ENCODE data around the gene PPIA.

The PPIA gene

DNA sequence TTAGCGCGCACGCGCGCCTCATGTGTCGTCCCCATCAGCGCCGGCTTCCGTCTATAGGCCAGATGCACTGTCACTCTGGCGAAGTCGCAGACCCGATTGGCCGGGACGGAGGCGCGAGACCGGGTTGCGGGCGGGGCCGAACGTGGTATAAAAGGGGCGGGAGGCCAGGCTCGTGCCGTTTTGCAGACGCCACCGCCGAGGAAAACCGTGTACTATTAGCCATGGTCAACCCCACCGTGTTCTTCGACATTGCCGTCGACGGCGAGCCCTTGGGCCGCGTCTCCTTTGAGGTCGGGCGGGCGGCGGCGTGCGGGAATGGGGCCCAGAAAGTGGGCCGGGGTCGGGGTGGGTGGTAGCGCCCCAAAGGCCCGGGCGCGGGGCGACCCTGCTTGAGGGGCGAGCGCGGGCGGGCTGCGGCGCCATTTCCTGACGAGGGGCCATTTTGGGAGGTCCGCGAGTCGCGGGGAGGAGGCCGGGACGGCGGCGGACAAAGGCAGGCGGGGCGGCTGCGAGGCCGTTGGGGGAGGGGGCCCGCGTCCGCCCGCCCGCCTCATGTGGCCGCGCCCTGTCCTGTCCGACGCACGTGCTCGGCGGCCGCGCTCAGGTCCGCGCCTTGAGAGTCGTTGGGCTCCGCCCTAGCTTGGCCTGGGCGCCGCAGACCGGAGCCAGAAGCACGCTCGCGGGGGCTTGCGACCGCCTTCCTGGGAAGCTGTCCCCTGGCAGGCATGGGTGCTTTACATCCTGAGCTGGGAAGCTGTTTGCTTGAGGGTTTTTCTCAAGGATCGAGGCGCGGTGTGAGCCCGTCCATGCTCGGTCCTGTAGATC lies at the start of gene PPIA:
Gene PPIA (plus strand): TSS at position 178 of the 825 bp plus-strand sequence. CDS start 44 bp downstream, at position 222.
- peak; percentile 77 for FAIRE-seq
- peak; percentile 100 for DNase-seq (ENCODE audit: low spot score)

DNA sequence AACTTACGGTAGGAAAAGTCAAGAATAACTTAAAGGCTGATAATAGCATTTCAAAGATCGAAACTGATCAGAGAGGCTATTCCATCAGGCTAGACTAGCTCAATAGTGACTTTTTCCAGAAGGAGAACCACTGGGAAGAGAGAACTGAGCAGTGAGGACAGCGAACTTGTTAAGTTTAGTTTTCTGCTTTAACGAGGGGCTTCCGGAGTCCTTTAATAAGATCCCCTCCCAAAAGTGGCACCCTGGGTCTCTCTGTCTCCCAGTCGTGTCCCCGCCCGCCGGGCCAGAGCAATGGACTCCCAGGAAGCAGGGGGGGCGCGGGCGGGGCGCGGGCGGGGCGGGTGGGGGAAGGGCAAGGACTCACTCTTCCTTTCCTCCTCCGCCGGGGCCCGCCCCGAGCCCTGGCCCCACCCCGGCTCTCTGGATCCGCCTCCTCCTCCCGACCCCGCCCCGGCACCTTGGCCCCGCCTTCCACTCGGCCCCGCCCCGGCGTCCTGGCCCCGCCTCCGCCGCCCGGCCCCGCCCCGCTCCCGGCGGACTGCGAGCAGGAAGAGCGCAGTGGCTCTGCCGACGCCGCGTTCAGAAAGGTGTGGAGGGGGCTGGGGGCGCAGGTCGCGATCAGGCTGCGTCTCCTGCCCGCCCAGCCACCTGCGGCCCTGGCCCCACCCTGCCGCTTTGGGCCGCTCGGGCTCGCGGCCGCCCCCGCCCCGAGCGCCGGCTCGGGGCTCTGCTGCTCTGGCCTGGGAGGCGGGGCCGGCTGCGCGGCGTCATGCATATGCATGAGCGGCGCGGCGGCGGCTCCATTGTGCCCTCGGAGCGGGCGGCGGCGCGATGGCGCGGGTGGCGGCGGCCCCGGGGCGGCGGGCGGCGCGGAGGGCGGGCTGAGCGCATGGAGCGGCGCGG lies 48.2 kb upstream of the PPIA start, which contains the start of gene ZMIZ2:
Gene ZMIZ2 (plus strand): TSS at position 803 of the 903 bp plus-strand sequence. CDS start 7,403 bp downstream, outside the sequence.
- FAIRE-seq (peak; percentile 55), DNase-seq (ENCODE audit: low spot score) (peak; percentile 97)

DNA sequence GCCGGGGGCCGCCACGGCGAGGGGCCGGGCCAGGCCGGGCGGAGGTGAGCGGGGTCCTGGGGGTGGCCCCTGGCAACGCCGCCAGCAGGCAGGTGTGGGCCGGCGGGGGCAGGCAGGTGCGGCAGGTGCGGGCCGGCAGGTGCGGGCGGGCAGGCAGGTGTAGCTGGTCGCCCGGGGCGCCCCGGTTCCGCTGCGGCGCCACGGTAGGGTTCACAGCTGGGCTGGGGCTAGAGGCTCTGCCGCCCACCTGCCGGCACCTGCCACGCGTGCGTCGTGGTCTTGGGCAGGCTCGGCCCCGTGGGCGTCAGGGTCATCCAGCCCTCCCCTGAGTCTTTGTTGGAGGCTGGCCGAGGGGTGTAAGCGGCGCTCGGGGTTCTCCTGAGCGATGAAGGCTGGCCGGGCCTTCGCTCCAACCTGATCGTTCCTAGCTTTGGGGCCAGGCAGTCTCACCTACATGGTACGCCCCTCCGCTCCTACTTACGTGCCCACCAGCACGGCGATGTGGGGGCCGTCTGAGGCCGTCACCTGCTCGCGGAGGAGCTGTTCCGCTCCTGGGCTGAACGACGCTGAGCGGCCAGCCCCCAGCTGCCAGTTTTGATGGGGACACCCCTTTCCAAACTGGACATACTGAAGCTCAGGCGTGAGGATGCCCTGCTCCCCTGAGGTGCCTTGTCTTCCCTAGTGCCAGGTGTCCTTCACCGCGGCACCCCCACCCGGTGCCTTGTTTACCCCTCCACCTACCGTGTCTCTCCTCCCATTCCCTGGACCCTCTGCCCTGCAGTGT lies 47.3 kb upstream of the PPIA start:
- FAIRE-seq (peak; percentile 53), DNase-seq (ENCODE audit: low spot score) (no peak)

DNA sequence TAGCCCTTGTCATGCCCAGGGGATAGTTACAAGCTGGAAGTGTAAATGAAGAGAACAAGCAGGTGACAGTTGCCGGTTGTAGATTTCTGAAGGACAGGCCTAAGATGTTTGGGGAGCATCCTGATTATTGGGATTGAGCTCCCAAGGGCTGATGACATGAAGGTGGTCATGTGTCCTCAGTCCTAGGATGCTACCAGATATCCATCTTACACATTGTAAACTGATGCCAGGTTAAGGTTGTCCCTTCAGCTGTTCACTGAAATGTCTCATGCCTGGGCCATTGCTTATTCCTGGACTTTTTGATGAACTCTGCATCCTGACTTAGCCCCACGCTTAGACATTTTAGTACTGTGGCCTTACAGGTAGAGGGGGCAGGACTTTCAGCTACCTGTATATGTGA lies 46.5 kb upstream of the PPIA start:
- no peak for FAIRE-seq
- no peak for DNase-seq (ENCODE audit: low spot score)

DNA sequence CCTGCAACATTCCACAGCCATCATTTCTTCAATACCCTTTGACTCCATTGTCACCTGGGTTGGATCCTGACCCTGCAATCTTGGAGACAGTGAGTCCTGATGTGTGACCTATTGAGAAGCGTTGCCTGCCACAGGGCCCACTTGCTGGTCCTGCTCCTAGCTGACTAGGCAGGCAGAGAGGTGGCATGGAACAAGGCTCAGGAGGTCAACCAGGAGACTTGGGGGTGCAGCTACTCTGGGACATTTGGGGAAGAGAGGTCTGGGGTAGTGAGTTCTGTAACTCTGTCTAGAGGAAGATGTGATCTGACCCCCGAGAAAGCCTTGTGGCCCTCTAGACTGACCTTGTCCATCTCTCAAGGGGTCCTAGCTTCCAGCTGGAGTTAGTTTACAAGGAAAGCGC lies 46.1 kb upstream of the PPIA start:
- no peak for DNase-seq (ENCODE audit: low spot score)
- no peak for FAIRE-seq

DNA sequence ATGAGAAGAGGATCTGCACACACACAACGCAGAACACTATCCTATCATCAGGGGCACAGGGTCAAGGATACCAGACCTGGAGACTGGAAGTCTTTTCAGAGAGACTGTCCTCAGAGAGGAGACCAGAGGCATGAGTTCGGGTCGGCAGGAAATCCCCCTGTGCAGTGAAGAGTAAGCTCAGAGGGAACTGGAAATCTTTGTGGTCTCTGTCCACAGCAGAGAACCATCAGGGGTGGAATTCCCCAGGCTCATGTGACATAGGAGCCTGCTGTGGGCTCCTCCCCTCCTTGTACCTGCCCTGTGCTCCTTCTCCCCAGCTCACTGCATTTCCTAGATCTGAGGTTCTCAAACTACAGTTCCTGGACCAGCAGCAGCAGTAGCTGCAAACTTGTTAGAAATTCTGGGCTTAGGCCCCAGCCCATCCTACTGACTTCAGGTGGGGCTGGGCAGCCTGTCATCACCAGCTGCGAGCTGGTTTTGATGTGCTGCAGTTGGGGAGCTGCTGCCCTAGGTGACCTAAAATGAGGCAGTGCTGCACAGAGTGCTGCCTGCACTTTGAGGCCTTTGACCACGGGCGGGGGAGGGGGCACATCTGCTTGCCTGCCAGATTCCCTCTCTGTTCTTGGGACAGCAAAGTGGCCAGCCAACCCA lies 45.4 kb upstream of the PPIA start:
- no peak for DNase-seq (ENCODE audit: low spot score)
- no peak for FAIRE-seq

DNA sequence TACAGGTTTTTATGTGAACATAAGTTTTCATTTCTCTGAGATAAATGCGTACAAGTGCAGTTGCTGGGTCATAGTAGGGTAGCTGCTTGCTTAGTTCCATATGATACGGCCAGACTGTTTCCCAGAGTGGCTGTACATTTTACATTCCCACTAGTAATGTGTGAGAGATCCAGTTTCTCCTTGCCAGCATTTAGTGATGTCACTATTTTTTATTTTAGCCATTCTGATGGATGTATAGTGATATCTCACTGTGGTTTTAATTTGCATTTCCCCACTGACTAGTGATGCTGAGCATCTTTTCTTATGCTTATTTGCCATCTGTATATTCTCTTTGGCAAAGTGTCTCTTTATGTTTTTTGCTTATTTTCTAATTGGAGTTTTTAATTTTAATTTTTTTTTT lies 43.7 kb upstream of the PPIA start:
- DNase-seq (ENCODE audit: low spot score) (no peak), FAIRE-seq (no peak)

DNA sequence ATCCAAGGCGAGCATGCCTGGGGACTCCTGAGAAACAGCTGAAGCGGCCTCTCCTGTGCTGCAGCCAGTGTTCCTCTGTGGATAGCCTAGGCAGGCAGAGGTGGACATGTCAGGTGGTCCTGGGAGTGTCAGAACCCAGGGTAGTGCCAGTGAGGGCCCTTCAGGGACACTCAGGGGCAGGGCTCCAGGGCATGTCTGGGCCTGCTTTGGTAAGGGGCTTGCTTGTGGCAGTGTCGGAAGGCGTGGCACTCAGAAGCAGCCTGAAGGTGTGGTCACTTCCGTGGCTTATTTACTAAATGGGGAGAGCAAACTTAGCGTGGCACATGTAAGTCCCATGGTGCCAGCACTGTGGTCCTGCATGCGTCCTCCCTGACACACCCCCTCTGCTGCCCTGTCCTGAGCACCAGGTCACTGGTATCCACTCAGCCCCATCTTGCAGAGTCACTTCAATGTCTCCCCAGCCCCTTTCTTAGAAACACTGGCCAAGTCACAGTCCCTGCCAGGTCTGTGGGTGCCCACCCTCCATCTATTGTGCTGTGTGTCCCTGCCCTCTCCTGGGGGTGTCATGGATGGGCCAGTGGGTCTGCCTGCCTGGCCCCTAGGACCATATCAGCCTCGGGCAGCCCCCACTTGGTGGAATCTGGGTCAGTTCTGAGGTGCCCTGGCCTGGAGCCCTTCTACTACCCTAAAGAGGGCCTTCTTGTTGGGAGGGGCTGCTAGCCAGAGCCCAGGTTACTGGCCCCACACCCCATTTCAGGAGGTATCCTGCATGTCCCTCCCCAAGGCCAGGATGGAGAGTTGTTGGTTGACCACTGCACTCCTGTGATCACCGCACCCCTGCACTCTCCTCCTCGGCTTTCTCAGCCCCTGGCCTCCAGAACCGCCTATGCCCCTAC lies 41.4 kb upstream of the PPIA start:
- DNase-seq (ENCODE audit: low spot score) (no peak), FAIRE-seq (peak; percentile 73)

DNA sequence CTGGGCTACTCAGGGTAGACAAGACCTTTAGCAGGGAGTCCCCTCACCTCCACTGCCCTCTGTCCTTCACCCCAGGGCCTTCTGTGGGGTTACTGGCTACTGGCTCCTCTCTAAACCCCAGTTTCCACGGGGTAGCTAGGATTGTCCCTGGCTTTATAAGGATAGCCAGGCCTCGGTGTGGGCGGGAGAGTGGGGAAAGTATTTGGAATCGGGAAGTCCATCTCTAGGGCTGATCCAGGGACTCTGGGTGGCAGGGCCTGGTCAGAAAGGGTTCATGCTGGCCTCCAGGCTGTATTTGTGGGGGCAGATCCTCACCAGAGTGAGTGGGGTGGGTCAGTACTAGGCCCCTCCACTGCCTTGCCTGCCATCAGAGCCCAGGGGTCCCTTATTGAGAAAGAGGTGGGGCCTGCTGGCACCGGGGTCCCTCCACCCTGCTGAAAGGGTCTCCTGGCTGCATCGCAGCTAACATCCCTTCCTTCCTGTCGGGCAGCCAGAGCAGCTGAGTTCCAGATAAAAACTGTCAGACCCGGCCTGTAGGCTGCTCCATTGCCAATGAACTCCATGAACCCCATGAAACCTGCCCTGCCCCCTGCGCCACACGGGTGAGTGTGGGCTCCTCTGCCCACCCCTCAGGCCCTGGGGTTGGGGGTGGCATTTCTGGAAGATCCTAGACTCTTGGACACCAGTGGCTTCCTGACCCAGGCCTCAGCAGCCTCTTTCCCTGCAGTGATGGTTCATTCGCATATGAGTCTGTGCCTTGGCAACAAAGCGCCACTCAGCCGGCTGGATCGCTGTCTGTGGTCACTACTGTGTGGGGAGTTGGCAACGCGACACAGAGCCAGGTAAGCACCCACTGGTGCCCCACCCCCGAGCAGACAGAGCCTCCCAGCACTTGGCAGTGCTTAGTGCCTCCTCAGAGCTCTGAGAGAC lies 40.5 kb upstream of the PPIA start:
- FAIRE-seq = no peak
- no peak for DNase-seq (ENCODE audit: low spot score)

DNA sequence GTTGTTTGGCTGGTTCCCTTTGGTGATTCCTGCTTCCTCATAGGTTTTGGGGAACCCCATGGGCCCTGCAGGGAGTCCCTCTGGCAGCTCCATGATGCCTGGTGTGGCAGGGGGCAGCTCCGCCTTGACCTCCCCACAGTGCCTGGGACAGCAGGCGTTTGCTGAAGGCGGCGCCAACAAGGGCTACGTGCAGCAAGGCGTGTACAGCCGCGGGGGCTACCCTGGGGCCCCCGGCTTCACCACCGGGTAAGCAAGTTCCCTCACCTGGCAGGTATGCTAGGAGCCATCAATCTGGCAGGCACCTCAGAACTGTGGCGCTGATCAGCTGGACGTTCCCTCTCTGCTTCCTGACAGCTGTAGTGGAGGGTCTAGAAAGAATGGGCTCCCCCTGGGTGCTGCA lies 39.6 kb upstream of the PPIA start:
- DNase-seq (ENCODE audit: low spot score) = no peak
- no peak for FAIRE-seq

DNA sequence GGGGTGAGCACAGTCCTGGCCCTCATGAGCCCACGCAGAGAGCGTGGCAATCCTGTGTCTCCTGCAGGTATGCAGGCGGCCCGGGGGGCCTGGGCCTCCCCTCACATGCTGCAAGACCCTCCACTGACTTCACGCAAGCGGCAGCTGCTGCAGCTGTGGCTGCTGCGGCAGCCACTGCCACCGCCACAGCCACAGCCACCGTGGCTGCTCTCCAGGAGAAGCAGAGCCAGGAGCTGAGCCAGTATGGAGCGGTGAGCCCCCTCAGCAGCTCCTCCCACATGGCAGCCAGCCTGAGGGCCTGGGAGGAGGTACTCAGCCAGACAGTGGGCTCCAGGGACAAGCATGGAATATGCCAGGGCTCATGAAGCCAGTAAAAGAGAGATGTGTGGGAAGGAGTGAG lies 39.2 kb upstream of the PPIA start:
- FAIRE-seq = no peak
- DNase-seq (ENCODE audit: low spot score) = no peak

DNA sequence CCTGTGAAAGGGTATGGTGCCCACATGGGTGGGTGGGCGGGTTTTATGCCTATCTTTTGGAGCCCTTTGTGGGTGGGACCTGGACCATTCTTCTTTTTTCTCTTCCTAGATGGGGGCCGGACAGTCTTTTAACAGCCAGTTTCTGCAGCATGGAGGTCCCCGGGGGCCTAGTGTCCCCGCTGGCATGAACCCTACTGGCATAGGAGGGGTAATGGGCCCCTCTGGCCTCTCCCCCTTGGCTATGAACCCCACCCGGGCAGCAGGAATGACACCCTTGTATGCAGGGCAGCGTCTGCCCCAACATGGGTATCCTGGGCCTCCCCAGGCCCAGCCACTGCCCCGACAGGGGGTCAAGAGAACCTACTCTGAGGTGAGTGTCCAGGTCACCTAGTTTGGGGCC lies 38.7 kb upstream of the PPIA start:
- no peak for DNase-seq (ENCODE audit: low spot score)

DNA sequence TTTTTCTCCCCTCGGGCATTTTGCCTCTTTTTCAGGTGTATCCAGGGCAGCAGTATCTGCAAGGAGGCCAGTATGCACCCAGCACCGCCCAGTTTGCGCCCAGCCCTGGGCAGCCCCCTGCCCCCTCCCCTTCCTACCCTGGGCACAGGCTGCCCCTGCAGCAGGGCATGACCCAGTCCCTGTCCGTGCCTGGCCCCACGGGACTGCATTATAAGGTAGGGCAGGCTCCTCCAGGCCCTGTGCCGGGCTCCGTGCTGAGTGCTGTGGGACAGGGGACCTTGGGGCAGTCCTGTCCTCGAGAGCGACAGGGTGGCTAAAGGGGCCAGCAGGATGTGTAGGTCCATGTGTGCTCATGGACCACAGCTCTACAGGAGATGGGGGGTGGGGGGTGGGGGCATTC lies 37.2 kb upstream of the PPIA start:
- DNase-seq (ENCODE audit: low spot score) (no peak), FAIRE-seq (no peak)

More for the DNA sequence above, 38.7 kb upstream of the PPIA start:
- FAIRE-seq = no peak

DNA sequence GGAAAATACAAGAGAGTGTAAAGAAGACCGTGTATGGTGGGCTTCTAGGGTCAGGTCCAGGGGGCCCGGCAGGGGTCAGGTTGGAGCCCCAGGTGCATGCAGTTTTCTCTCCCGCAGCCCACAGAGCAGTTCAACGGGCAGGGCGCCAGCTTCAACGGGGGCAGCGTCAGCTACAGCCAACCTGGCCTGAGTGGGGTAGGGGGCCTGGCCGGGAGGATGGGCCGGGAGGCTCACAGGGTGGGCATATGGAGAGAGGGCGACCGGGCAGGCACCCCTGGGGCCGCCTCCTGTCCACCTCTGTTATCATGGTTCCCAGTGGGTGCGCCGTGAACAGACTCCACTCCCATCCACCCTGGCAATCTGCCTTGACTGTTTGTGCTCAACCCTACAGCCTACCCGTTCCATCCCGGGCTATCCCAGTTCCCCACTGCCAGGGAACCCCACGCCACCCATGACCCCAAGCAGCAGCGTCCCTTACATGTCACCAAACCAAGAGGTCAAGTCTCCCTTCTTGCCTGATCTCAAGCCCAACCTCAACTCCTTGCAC lies 36.4 kb upstream of the PPIA start:
- DNase-seq (ENCODE audit: low spot score) (no peak), FAIRE-seq (no peak)

DNA sequence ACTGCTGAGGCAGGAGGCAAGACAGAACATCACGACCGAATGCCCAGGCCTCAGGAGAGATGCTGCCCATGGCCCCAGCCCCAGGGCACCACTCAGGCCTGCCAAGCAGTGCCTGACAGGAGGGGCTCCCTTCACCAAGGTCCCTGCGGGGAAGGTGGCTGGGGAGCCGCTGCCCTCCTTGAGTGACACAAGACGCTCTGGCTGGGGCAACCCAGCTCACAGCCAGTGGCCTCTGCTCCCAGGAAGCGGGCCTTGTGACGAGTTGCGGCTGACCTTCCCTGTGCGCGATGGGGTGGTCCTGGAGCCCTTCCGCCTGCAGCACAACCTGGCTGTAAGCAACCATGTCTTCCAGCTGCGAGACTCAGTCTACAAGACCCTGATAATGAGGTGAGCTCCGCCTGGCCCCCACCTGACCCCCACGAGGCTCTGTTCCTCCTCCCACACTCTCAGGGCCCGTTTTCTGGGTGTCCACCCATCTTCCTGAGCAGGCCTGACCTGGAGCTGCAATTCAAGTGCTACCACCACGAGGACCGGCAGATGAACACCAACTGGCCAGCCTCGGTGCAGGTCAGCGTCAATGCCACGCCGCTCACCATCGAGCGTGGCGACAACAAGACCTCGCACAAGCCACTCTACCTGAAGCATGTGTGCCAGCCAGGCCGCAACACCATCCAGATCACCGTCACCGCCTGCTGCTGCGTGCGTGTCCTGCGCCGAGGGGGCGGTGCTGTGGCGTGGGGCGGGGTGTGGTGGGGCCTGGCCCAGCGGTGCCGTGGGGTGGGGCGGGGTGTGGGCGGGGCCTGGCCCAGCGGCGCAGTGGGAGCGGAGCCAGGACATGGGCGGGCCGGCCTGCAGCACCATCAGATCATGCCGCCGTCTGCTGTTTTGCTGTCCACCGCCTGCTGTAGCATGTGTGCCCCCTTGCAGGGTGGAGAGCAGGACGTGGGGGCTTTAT lies 35.0 kb upstream of the PPIA start:
- FAIRE-seq = peak; percentile 75
- no peak for DNase-seq (ENCODE audit: low spot score)

DNA sequence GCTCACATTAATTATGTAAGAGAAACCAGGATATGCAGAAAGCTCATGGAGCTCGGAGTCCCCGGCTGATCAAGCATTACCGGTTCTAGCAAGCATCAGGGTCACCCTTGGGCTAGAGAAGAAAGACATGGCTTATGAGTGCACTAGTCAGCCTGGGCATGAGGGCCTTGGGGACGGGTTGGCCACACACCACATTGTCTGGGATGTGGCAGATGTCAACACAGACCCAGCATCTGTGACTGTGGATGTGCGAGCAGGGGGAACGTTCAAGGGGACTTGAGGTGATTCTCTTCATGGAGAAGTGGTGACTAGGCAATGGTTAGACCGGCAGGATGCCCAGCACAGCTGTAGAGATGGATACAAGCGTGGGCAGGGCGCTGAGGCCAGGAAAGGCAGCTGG lies 34.2 kb upstream of the PPIA start:
- FAIRE-seq (peak; percentile 77), DNase-seq (ENCODE audit: low spot score) (no peak)

Data from urothelium cell line (cell line).